Islet precursor cell (in vitro differentiated cells): ENCODE results near the gene DAAM2.
A peak's percentile ranks its signal among the peaks of the same experiment; 100 is the strongest.

ENCODE experiments used
- DNase-seq: peaks from one replicate; pipeline ENCODE4 v3.0.0-alpha.2; 2018

DAAM2 gene

DNA sequence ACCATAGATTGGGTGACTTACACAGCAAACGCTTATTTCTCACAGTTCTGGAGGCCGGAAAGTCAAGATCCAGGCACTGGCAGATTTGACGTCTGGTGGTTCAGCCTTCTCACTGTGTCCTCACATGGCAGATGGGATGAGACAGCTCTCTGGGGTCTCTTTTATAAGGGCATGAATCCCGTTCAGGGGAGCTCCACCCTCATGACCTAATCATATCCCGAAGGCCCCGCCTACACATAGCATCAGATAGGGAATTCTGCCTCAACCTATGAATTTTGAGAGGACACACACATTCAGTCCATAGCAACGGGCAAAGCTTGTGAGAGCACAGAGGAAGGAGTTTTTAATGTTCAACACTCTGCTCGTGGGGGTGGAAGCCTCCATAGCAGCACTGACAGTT is 27.5 kb downstream of the DAAM2 start:
- no peak for DNase-seq

DNA sequence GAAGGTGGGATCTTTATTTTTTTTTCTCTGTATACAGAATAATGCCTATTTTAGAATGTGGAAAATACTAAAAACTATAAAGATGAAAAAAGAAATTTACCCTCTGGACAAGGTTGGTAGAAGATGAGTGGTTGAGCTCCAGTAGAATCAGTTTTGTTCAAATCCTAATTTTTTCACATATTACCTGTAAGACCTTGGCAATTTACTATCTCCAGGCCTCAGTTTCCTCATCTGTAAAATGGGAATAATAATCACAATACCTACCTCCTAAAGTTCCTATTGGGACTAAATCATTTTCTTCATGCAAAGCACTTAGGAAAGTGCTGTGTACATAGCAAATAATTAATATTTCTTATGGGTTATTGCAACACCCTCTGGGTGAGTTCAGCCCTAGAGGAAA is 28.4 kb downstream of the DAAM2 start:
- DNase-seq, result no peak

DNA sequence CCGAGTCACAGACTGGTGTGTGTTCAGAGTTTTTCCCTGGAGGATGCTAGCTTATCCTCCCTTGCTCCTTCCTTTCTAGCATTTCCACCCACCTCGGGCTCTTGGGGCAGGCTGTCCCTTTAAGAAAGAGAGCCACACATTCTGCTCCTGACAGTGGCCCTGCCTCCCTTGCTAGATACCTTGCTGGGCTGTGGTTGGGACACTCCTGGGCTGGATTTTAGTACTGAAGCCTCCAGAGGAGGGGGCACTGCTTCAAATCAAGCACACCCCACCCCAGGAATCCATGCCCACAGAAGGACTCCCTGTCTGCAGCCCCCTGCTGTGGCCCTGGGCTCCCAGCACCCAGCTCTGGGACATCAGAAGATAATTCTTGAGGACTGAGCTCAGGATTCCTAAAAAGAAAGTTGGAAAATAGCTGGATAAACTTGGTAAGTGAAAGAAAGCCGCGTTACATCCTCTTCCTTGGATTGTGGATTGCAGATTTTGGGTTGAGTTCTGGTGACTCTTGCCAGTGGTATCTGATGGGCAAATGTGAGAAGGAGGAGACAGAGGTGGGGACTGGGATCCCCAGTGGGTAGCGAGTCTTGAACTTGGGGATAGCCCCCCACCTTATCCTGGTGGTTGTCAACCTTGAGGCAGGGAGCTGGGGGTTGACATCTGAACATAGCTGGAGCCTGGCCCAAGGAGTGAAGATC is 29.0 kb downstream of the DAAM2 start:
- no peak for DNase-seq

DNA sequence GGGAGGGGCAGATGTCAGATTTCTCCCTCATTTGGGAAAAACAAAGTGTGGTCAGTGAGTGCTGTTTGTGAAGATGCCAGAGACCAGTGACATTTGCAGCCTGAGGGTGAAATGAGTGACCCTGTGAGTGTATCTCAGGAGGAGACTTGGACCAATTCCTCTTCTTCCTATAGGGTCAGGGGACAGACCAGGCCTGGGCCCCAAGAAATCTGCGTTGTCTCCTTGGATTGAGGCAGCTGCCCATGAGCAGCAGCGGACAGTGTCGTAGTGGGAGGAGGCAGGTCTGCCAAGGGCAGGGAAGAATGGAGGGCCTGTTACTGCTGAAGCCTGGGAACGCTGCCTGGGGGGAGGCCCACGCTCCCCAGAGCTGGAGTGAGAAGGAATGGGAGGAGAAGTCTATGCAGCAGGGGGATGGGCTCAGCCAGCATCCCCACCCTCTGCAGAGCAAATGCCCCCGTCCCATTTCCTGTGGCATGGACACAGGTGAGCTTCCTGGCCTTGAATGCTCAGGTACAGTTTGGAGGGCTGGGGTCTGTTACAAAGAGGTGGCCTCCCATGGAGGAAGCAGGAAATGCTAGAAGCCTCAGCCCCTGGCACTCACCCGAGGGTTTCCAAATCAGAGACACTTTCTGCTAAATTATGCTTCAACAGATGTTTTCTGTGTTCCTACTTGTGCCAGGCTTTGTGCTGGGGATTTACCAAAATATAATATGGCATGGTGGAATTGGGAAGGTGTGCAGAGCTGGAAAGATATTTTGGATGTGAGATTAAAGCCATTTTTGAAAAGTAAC is 29.8 kb downstream of the DAAM2 start:
- no peak for DNase-seq

DNA sequence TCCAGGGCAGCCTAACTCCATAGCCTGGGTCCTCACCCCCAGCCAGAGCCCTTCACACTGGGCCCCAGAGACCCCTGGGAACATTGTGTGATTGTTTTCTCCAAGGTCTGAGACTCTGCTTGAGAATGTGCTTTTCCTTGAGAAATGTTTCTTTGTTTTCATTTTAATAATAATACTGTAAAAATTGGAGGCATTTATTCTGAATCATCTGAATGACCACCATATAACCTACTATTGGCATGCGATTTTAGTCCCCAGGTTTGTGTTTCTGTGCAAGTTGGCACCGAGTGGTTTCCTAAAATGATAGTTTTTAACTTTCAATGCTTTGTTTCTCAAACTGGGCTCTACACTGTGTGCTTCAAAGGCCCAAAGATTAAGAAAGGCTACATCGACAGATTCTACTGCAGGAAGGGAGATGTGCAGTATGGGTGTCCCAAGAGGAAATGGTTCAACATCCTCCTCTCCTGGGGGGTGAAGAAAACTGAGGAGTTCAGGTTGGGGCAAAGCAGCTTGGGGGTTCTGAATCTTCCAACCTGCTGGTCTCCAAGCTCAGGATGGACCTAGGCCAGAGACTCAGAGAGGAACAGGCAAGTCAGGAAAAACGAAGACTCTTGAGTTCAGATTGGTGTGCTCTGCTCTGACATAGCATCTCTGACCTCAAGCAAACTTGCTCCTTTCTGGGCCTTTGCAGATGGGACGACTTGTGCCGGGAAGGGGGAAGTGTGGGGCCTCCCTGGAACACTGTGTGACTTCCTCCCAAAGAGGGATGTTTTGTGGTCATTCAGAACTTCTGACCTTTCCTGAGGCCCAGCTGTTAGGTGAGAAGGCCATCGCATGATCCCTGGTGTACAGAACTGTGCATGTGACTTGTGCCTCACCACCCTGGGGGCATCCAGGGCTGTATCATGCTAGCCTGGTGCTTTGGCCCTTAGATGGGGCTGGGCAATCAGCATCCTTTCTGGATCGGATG is 31.0 kb downstream of the DAAM2 start:
- no peak for DNase-seq

DNA sequence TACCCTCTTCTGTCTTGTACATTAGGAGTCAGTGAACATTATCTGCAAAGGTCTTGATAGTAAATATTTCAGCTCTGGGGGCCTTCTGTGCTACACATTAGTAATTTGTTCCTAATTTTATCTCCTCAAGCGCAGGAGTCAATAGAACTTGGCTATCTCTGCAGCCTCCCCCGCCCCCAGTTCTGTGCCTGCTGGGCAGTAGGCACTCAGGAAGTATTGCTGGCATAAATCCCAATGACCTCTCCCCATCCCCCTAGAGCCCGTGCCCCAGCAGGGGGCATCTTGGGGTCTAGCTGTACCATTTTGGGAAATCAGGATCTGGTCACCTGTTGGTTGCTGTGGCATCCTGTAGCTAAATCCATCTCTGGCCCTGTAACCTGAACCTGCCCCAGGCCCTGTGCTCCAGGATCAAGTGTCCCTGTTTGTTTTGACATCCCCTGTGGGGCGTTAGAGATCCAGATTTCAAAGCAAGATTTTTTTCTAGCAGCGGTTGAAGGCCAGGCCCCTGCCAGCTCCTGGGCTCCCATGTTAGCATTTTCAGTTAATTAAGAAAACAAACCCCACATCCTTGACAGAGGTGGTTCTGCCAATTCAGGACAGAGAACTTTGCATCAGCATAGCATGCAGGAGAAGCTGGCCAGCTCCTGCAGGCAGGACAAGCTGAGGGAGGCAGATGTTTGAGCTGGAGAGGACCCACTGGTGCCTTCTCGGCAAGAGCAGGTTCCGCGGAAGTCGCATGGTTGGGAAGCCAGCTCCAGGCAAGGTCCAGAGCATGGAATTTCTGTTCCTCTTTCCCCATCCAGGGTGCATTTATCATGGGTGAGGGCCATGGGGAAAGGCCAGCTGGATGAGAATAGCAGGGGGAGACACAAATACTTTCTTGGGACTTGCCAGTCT is 32.1 kb downstream of the DAAM2 start:
- no peak for DNase-seq

DNA sequence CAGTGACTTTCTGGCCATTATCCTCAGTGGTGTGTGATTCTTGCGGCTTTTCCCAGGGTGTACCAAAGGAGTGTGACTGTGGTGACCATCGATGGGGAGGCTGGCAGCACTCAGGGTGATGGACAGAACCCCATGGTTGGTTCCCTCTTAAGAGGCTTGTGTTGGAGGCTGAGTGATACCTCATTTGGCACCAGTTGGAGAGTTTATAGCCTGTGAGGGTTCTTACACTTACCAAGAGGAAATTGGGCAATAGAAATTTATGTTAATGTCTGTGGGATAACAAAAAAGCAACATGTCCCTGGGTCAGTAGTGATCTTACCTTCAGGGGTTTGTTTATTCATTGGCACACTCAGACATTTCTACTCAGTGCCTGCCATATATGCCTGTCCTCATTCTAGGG is 37.2 kb downstream of the DAAM2 start:
- DNase-seq, result no peak

DNA sequence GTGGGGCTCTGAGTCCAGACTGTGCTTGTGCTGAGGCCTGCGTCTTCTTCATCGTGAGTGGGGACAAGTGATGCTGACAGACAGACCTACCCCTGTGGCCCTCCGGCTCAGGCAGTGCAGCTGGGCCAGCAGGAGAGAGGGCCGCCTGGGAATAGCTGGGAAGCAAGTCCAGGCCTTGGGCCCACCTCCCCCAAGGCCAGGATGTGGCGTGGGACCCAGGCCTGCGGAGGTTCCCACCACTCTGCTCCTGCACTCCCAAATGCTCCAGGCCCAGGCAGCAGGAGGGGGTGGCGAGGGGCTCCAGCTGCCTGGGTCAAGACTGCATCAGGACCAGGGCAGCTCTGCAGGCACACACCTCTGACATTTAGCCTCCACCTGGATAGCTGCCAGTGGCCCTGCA is 38.3 kb downstream of the DAAM2 start:
- DNase-seq, result no peak

DNA sequence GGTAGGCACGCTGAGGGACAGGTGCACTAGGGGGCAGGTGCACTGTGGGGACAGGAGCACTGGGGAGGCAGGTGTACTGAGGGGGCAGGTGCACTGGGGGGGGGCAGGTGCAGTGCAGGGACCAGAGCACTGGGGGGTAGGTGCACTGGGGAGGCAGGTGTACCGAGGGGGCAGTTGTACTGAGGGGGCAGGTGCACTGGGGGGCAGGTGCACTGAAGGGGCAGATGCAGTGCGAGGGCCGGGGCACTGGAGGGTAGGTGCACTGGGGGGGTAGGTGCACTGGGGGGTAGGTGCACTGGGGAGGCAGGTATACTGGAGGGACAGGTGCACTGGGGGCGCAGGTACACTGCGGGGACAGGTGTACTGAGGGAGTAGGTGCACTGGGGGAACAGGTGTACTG is 39.5 kb downstream of the DAAM2 start:
- DNase-seq, result no peak

DNA sequence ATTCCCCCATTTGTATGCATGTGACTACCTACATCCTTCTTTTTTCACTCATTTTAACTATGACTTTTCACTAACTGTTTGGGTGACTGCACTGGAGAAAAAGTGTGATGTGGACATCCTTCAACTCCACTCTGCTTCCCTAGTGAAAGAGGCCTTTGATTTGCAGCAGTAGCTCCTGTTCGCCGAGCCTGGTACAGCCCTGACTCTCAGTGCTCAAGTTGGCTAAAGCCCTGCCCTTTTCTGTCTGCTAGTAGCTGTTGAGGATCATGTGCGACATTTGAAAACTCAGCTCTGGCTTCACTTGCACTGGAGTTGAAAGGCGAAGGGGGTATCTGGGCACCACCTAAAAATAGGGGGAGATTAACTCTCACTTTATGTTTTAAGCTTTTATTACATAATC is 42.1 kb downstream of the DAAM2 start:
- DNase-seq, result no peak

DNA sequence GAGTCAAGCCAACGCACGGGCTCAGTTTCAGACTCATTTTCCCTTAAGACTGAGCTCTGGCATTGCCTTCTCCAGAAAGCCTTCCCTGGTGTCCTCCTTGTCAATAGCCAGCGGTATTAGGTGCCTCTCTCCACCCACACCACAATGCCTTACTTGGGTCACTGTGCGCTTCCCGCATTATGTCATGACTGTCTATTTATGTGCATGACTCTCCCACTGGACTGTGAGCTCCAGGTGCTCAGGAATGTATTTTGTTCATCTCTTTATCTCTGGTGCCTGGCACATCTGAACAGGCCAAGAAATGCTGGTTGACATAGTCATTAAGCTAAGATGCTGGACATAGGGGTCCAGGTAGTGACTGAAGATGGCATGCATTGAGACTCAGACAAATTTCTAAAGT is 42.7 kb downstream of the DAAM2 start:
- no peak for DNase-seq

DNA sequence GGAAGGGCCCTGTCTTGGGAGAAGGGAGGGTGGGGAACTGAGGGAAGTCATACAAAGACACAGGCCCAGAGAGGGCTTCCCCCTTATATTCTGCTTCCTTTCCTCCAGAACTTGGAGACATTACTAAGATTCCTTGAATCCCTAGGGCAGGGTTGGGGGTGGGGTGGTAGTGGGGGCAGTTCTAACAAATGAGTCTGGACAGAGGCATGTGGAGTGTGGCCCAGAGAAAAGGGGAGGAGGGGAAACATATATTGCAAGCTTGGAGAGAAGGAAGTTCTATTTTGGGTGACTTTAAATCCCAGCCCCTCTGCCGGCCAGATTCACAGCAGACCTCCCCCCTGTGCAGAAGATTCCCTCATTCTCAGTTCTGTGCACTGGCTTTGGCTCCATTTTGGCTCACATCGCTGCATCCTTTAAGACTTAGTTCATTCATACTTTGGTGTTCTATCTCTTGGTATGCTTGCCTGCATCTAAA is 43.7 kb downstream of the DAAM2 start:
- DNase-seq, result peak; percentile 87

DNA sequence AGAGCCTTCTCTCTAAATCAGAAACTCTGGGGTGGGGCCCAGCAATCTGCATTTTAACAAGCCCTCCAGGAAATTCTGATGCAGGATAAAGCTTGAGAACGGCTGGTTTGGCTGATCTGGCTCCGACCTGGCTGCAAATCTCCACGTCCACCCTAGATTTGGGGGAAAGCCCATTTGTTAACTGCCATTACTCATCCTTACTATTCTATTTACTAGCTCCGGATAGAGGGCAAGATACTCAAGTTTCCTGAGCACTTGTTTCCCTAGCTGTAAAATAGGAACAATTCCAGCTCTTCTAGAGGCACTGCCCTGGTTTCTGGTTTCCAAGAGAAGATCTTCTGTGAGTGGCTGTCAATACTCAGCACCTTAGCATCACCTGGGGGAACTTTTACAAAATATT is 44.4 kb downstream of the DAAM2 start:
- no peak for DNase-seq

DNA sequence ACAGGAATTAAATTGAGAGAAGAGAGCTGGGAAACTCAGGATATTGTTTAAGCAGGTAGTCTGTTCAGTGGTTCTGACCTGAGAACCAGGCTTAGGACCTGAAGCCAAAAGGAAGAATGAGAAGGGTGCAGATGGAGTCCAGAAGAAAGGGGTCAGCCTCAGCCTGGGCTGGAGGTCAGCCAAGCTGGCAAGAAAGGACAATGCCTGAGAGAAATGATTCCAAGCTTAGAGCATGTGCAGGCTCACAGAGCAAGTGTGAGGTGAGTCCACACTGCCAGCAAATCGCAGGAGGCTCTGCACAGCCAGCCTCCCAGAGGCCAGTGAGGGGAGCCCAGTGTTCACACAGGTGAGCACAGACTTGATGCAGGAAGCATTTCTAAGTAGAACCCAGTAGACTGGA is 47.3 kb downstream of the DAAM2 start:
- no peak for DNase-seq

DNA sequence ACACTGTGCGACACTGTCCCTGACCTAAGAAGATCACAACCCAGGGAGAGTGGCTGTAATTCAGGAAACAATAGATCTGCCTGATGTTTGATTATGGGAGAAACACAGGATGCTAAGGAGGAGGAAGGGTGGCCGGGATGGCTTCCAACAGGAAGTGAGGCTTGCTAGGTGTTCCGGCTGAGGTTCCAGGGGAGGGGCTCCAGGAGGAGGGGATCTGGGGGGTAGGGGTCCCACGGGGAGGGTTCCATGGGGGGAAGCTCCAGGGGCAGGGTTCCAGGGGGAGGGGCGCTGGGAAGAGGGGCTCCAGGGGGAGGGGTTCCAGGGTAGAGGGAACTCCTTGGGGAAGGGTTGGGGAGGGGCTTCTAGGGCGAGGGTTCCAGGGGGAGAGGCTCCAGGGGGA is 48.6 kb downstream of the DAAM2 start:
- DNase-seq, result no peak

DNA sequence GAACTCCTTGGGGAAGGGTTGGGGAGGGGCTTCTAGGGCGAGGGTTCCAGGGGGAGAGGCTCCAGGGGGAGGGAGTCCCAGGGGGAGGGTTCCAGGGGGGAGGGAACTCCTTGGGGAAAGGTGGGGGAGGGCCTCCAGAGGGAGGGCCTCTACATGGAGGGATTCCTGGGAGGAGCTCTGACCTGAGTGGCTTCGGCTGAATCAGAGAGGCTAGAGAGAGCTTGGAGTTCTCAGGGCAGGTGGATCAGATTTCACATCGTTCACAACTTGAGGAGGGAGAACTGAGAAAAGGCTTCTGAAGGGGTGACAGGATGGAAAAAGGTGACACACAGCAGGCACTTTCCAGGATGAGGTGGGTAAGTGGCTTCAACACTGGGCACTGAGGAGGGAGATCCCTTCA is 49.1 kb downstream of the DAAM2 start:
- DNase-seq, result no peak

DNA sequence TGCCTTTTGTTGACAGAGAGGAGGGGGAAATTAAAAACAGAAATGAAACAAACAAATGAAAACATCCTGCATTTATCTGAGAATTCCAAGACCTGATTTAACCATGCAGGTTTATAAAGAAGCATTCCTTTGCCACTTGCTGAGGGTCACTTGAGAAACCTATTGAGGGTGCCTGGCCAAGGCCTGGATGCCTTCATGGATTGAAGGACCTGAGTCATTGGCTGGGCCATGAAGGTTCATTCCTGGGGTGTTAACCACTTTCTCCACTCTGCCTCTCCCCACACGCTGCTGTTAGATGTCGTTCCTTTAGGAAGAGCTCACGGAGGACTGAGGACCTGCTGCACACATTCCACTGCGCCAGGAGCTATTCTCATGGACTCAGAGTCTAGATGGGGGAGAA is 49.7 kb downstream of the DAAM2 start:
- DNase-seq, result no peak

DNA sequence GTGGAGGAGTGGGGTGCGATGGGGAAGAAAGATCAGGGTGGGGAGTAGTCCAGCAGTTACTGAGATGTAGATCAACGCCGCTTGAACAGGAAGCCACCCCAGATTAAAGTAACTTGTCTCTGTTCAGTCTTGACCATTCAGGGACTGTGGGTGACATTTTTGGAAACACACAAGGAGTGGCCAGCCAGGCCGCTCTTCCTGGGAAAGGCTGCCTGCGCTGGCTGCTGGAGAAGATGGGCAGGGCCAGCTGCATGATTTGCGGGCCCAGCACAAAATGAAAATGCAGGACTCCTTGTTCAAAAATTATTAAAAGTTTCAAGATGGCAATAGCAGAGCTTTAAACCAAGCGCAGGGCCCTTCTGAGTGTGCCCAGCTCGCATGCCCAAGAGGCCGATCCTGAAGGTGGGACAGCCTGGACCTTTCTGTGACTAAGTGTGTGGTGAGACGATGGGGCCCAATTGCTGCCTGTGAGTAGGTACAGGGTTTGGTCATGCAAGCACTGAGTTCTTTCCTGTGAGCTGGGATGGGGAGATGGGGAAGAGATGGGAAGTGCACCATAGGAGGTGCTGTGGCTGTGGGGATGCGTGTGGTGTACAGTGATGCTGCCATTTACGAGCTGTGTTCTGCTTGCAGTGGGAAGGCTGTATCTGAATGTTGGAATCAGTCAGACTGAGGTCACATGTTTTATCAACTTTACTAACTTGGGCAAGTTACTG is 51.3 kb downstream of the DAAM2 start:
- no peak for DNase-seq

DNA sequence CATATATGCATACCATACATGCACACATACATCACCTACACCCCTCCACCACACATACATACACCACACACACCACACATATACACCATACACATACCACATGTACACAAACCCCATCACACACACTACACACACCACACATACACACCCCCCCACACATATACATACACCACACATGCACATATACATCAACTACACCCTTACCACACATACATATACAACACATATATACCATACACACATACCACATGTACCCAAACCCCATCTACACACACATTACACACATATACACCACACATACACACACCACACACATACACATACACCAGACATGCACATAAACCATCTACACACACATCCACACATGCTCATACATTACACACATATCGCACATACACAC is 52.7 kb downstream of the DAAM2 start:
- no peak for DNase-seq

DNA sequence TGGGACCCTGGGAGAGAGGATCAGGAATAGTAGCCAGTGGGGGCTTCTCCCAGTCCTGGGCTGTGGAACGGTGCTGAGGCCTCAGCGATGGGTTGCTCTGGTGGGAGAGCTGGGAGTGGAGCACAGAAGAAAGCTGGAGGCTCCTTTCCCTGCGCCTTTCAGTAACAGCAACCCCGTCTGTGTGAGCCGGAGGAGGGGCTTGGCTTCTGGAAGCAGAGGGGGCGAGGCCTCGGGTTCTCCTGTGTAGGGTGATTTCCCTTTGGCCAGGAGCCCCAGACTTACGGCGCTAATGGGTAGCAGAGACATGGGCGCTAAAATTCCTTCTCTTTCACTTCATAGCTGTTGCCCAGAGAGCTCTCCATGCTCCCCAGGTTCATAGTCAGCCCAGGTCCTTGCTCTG is 55.0 kb downstream of the DAAM2 start:
- no peak for DNase-seq

DNA sequence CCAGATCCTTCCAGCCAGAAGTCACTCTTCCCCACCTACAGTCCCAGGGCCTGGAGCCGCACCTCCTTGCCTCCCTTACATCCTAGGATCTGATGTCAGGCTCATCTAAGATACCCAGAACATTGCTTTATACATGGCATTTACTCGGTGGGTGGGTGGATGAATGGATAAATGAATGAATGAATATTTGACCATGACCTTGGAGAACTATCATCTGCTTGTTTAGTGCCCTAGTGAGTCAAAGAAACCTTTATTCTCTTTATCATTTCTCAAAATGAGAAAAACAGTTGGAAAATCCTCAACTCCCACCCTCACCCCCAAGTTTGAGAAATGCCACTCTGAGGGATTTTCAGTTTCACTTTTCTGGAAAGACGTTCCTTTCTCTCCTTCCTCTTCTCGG is 56.0 kb downstream of the DAAM2 start:
- DNase-seq, result no peak

DNA sequence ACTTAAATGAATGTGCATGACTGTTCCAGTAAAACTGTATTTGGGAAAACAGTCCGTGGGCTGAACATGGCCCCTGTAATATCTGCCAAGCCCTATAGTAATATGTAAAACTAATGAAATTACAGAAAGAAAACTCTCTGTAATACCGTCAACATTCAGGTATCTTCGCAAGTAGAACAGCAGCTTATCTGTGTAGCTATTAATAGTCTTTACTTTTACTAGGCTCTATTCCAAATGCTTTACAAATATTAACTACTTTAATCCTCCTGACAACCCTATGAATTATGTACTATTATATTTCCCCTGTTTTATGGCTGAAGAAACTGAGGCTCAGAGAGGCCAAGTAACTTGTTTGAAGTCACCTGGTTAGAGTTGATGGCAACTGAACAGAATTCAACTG is 57.1 kb downstream of the DAAM2 start:
- no peak for DNase-seq
